Esophagus squamous epithelium (tissue), 5 donors: Measurements from ENCODE around the gene CFI. TPM values are rescaled to one million over a fixed set of nuclear protein-coding genes. Genes with fewer than 3 reads are reported as not detected.

ENCODE experiments used
- DNase-seq: peaks from one replicate; lab custom pipeline; 2025; lab: John Stamatoyannopoulos, UW
- H3K27ac ChIP-seq, 4 donors: fragments of 200-600 bp; sonication (generic); one replicate each; pipeline ENCODE4 v1.5.1; 2016 to 2019; ENCODE audit warnings: mild to moderate bottlenecking in 1 of 4
- H3K27me3 ChIP-seq, 4 donors: fragments of 200-600 bp; sonication (generic); 1 replicate in 3 of 4; 2 replicates in 1 of 4; pipeline versions ENCODE4 v1.5.1 to v1.6.0; 2017 to 2021; ENCODE audit warnings: antibody characterized with exemption in 1 of 4
- H3K36me3 ChIP-seq, 3 donors: fragments of 200-600 bp; sonication (generic); one replicate each; pipeline ENCODE4 v1.5.1; 2016 to 2019
- H3K4me1 ChIP-seq, 3 donors: fragments of 200-600 bp; sonication (generic); one replicate each; pipeline ENCODE4 v1.5.1; 2017 to 2019
- H3K4me3 ChIP-seq, 4 donors: fragments of 200-600 bp; sonication (generic); 1 replicate in 3 of 4; 2 replicates in 1 of 4; pipeline ENCODE4 v1.5.1; 2016 to 2019; ENCODE audit warnings: mild to moderate bottlenecking in 2 of 4, moderate library complexity in 1 of 4
- H3K9me3 ChIP-seq, 3 donors: fragments of 200-600 bp; sonication (generic); one replicate each; pipeline ENCODE4 v1.5.1; 2016 to 2019
- POLR2A ChIP-seq, 4 donors: fragments of 450-650 bp; IDR thresholded peaks; one replicate each; pipeline ENCODE4 v1.6.1; 2017; ENCODE audit warnings: antibody characterized with exemption in 4 of 4, mild to moderate bottlenecking in 4 of 4, moderate library complexity in 3 of 4
- WGBS, 2 donors: methylation state at CpG; one replicate each; pipeline ENCODE4 v1.1.5; 2018; 5-methylcytosine and 5-hydroxymethylcytosine counted together
- intact Hi-C: fragments of 100-400 bp; cut with DNase I; formaldehyde crosslinking; loops from one replicate; pipeline ENCODE4 v1.15.0; 2022
- total RNA-seq, 4 donors: library from RNA; depleted of rRNA; stranded (reverse); fragments of >200 nt; gene quantifications; one replicate each; pipeline ENCODE4 v1.1.0, GENCODE V29; 2016
- TF ChIP-seq, protein P1 (sequence below), 6 experiments: fragments of 450-650 bp in 4 of 6; fragments of 200-600 bp in 2 of 6; sonication (generic) in 2 of 6; IDR thresholded peaks; one replicate each; pipeline ENCODE4 v1.5.1; 2016 to 2019; ENCODE audit warnings: antibody characterized with exemption in 6 of 6, mild to moderate bottlenecking in 4 of 6, moderate library complexity in 4 of 6
- donor health status: DM: yes; HTN: yes; CAD: no.

The CFI gene
- total RNA-seq, 4 donors from 2014 or later: 6.1 to 45.1 (median 11.0) TPM

DNA sequence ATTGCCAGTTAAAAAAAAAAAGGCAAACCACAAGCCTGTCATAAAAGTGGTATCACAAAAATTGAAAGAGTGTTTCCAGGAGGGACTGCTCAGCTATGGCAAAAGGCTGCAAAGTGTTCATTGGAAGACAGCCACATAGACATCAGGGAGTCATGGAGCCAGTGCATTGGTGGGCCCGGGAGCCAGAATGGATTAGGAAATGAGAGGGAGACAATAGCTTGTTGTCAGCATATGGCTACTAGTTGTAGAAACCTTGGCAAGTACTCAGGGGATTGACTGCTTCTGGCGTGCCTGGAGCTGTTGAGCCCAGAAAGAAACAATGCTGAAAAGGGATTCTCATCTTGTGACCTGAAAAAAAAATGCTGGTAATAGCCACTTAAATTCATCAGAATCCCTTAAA, 18.8 kb upstream of the CFI start:
- TF ChIP-seq POLR2A (IDR thresholded peaks at IDR 0.05): no peak
- TF ChIP-seq, protein P1, sequence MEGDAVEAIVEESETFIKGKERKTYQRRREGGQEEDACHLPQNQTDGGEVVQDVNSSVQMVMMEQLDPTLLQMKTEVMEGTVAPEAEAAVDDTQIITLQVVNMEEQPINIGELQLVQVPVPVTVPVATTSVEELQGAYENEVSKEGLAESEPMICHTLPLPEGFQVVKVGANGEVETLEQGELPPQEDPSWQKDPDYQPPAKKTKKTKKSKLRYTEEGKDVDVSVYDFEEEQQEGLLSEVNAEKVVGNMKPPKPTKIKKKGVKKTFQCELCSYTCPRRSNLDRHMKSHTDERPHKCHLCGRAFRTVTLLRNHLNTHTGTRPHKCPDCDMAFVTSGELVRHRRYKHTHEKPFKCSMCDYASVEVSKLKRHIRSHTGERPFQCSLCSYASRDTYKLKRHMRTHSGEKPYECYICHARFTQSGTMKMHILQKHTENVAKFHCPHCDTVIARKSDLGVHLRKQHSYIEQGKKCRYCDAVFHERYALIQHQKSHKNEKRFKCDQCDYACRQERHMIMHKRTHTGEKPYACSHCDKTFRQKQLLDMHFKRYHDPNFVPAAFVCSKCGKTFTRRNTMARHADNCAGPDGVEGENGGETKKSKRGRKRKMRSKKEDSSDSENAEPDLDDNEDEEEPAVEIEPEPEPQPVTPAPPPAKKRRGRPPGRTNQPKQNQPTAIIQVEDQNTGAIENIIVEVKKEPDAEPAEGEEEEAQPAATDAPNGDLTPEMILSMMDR (IDR thresholded peaks at IDR 0.05): no peak
- no peak overlapping the region for H3K27ac ChIP-seq
- DNase-seq: no peak
- H3K27me3 ChIP-seq: no peaks in the 10 kb centered on the region
- H3K4me3 ChIP-seq: no peak overlapping the region
- no peaks in the 10 kb centered on the region for H3K9me3 ChIP-seq
- peaks cover 0 to 47% (median 9%) of the 10 kb centered on the region in 3 donors for H3K4me1 ChIP-seq
- peaks cover 0 to 82% (median 3%) of the 10 kb centered on the region in 3 donors for H3K36me3 ChIP-seq
- 37 to 39% methylated on average over 2 of the region's 2 CpGs for WGBS, 2 donors
- intact Hi-C loops: no loop called here

GRCh38 chr4:109818268-109818667, 16.5 kb upstream of the CFI start:
- Histone ChIP-seq H3K4me1 (peaks cover 0 to 56% (median 13%) of the 10 kb centered on the region in 3 donors), H3K4me3 (no peak overlapping the region), H3K36me3 (peaks cover 0 to 59% (median 3%) of the 10 kb centered on the region in 3 donors), H3K9me3 (no peaks in the 10 kb centered on the region), H3K27ac (no peak overlapping the region), H3K27me3 (no peaks in the 10 kb centered on the region)
- no peak for DNase-seq
- intact Hi-C loops: loop anchor here (5.0 to 10.0 kb wide), 3 partner anchors 91 to 401 kb away; partner anchors contain the start of gene CASP6
- WGBS, 2 donors: 95 to 96% methylated on average over 4 of the region's 4 CpGs
- TF ChIP-seq, protein P1 (IDR thresholded peaks at IDR 0.05): no peak
- TF ChIP-seq POLR2A (IDR thresholded peaks at IDR 0.05): no peak

- H3K27me3 ChIP-seq: no peaks in the 10 kb centered on the region
- TF ChIP-seq POLR2A (IDR thresholded peaks at IDR 0.05): no peak
- TF ChIP-seq, protein P1 (IDR thresholded peaks at IDR 0.05): no peak
- peak overlapping the region in 1 of 4 donors; percentile 92 for H3K27ac ChIP-seq
- peaks cover 0 to 56% (median 13%) of the 10 kb centered on the region in 3 donors for H3K4me1 ChIP-seq
- 79% methylated on average over 1 of the region's 1 CpG for WGBS, 2 donors
- no peaks in the 10 kb centered on the region for H3K9me3 ChIP-seq
- H3K4me3 ChIP-seq: peak overlapping the region in 1 of 4 donors; percentile 76
- peaks cover 0 to 45% (median 0%) of the 10 kb centered on the region in 3 donors for H3K36me3 ChIP-seq
- intact Hi-C loops: loop anchor here (5.0 to 10.0 kb wide), 3 partner anchors 90 to 400 kb away; partner anchors contain the start of gene CASP6
- no peak for DNase-seq
These were observed 15.1 kb upstream of the CFI start for GRCh38 chr4:109816894-109817293.

DNA sequence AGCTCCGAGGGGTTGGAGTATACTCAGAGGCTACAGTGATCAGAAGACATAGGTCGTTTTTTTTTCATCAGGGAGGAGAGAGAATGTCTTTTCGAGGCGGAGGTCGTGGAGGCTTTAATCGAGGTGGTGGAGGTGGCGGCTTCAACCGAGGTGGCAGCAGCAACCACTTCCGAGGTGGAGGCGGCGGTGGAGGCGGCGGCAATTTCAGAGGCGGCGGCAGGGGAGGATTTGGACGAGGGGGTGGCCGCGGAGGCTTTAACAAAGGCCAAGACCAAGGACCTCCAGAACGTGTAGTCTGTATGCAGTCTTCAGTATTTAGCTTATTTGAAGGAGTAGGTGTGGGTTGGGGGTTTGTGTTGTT, 14.3 kb upstream of the CFI start:
- WGBS, 2 donors: 0 to 1% methylated on average over 10 to 19 of the region's 19 CpGs
- no peak for DNase-seq

More for the DNA sequence above, 14.3 kb upstream of the CFI start:
- intact Hi-C loops: loop anchor here (5.0 to 10.0 kb wide), 3 partner anchors 89 to 399 kb away; partner anchors contain the start of gene CASP6
- Histone ChIP-seq H3K27me3 (no peaks in the 10 kb centered on the region), H3K4me3 (peak overlapping the region; percentile 76 to 87 (median 78)), H3K27ac (peak overlapping the region; percentile 72 to 96 (median 90)), H3K4me1 (peaks cover 0 to 52% (median 13%) of the 10 kb centered on the region in 3 donors), H3K36me3 (peaks cover 0 to 37% (median 0%) of the 10 kb centered on the region in 3 donors), H3K9me3 (no peaks in the 10 kb centered on the region)
- TF ChIP-seq, protein P1 (IDR thresholded peaks at IDR 0.05): no peak
- no peak for TF ChIP-seq POLR2A (IDR thresholded peaks at IDR 0.05)
